GM12872 (cell line): ENCODE results near the gene PLEKHH1.
A peak's percentile ranks its signal among the peaks of the same experiment; 100 is the strongest.

Experiments used
- CTCF ChIP-seq: IDR thresholded peaks from 3 replicates; pipeline ENCODE4 v1.5.1; 2011; ENCODE audit warnings: low read depth, mild to moderate bottlenecking, low read length, moderate library complexity; ENCODE audit not compliant: insufficient read depth

Gene PLEKHH1

GRCh38 chr14:67532998-67533753, at the start of gene PLEKHH1:
Gene PLEKHH1 (plus strand): TSS chr14:67533290. CDS start chr14:67541868, 8,578 bp downstream.
- no peak for TF ChIP-seq CTCF

GRCh38 chr14:67483579-67484285, 49.4 kb upstream of the PLEKHH1 start:
- TF ChIP-seq CTCF: no peak

- TF ChIP-seq CTCF: 0 out of 3 replicates have a peak, but pooled peaks have one; percentile 22
Observed at GRCh38 chr14:67485501-67486095, 47.5 kb upstream of the PLEKHH1 start.

- no peak for TF ChIP-seq CTCF
Observed at GRCh38 chr14:67486890-67487289, 46.2 kb upstream of the PLEKHH1 start.

- no peak for TF ChIP-seq CTCF
Observed at GRCh38 chr14:67487332-67487731, 45.8 kb upstream of the PLEKHH1 start.

- TF ChIP-seq CTCF: no peak
Observed at GRCh38 chr14:67487937-67488893, 44.9 kb upstream of the PLEKHH1 start, which contains the start of gene TMEM229B. Gene TMEM229B (minus strand): TSS chr14:67488721. CDS start chr14:67473923, 14,798 bp downstream.

GRCh38 chr14:67490196-67490595, 42.9 kb upstream of the PLEKHH1 start:
- TF ChIP-seq CTCF: no peak
